H9 (cell line): ENCODE data around the gene CCDC12. TPM values are rescaled to one million over a fixed set of nuclear protein-coding genes. Genes with fewer than 3 reads are reported as not detected.

Source experiments
- DNase-seq: peaks from one replicate; pipeline ENCODE4 v3.0.0-alpha.2; 2017
- H2AFZ ChIP-seq: one replicate; pipeline ENCODE4 v1.6.1; 2013; ENCODE audit warnings: mild to moderate bottlenecking, low read length, control low read depth, moderate library complexity
- H2AK5ac ChIP-seq: 2 replicates; pipeline ENCODE4 v1.6.1; 2013; ENCODE audit warnings: low read length, control low read depth, mixed read lengths; ENCODE audit not compliant: insufficient read length
- H2BK120ac ChIP-seq: one replicate; pipeline ENCODE4 v1.6.1; 2013; ENCODE audit warnings: low read depth, mild to moderate bottlenecking, low read length, control low read depth, inconsistent platforms; ENCODE audit not compliant: poor library complexity, severe bottlenecking
- H2BK12ac ChIP-seq: 2 replicates; pipeline ENCODE4 v1.6.1; 2013; ENCODE audit warnings: low read length, control low read depth, mixed read lengths, low read depth; ENCODE audit not compliant: insufficient read length
- H2BK15ac ChIP-seq: 2 replicates; pipeline ENCODE4 v1.6.1; 2013; ENCODE audit warnings: low read depth, low read length, control low read depth
- H2BK20ac ChIP-seq: one replicate; pipeline ENCODE4 v1.6.1; 2013; ENCODE audit warnings: low read depth, mild to moderate bottlenecking, low read length, control low read depth, inconsistent platforms; ENCODE audit not compliant: poor library complexity, severe bottlenecking
- H2BK5ac ChIP-seq: 2 replicates; pipeline ENCODE4 v1.6.1; 2013; ENCODE audit warnings: low read length, control low read depth, mixed read lengths; ENCODE audit not compliant: insufficient read length
- H3K14ac ChIP-seq: 2 replicates; pipeline ENCODE4 v1.6.1; 2013; ENCODE audit warnings: low read length, control low read depth; ENCODE audit not compliant: insufficient read depth
- H3K18ac ChIP-seq: 2 replicates; pipeline ENCODE4 v1.6.1; 2013; ENCODE audit warnings: low read depth, mild to moderate bottlenecking, mixed read lengths, low read length, control low read depth; ENCODE audit not compliant: insufficient read length
- H3K23ac ChIP-seq: 2 replicates; pipeline ENCODE4 v1.6.1; 2013; ENCODE audit warnings: low read length, control low read depth, mixed read lengths, low read depth; ENCODE audit not compliant: insufficient read length
- H3K23me2 ChIP-seq: 2 replicates; pipeline ENCODE4 v1.6.1; 2013; ENCODE audit warnings: low read depth, mild to moderate bottlenecking, mixed read lengths, low read length, control low read depth; ENCODE audit not compliant: insufficient read length, poor library complexity, severe bottlenecking
- H3K27ac ChIP-seq: 2 replicates; pipeline ENCODE4 v1.5.1; 2013; ENCODE audit warnings: low read length, control low read depth, mixed read lengths, low read depth; ENCODE audit not compliant: insufficient read length
- H3K27me3 ChIP-seq: 2 replicates; pipeline ENCODE4 v1.6.1; 2013; ENCODE audit warnings: low read length, control low read depth, inconsistent platforms; ENCODE audit not compliant: insufficient read depth
- H3K4ac ChIP-seq: 2 replicates; pipeline ENCODE4 v1.6.1; 2013; ENCODE audit warnings: low read depth, mild to moderate bottlenecking, control low read depth, inconsistent platforms, low read length, moderate library complexity
- H3K4me1 ChIP-seq: 2 replicates; pipeline ENCODE4 v1.6.1; 2013; ENCODE audit warnings: low read length, control low read depth, inconsistent platforms; ENCODE audit not compliant: insufficient read depth
- H3K4me2 ChIP-seq: 2 replicates; pipeline ENCODE4 v1.6.1; 2013; ENCODE audit warnings: low read length, control low read depth, mixed read lengths; ENCODE audit not compliant: insufficient read length, insufficient read depth
- H3K56ac ChIP-seq: 2 replicates; pipeline ENCODE4 v1.6.1; 2013; ENCODE audit warnings: low read depth, mild to moderate bottlenecking, mixed read lengths, low read length, control low read depth; ENCODE audit not compliant: insufficient read length
- H3K79me1 ChIP-seq: 2 replicates; pipeline ENCODE4 v1.6.1; 2013; ENCODE audit warnings: low read depth, mild to moderate bottlenecking, moderate library complexity, low read length, control low read depth, inconsistent platforms; ENCODE audit not compliant: insufficient read depth, poor library complexity, severe bottlenecking
- H3K79me2 ChIP-seq: 2 replicates; pipeline ENCODE4 v1.6.1; 2013; ENCODE audit warnings: low read length, control low read depth, inconsistent platforms; ENCODE audit not compliant: insufficient read depth
- H3K9ac ChIP-seq: 2 replicates; pipeline ENCODE4 v1.6.1; 2013; ENCODE audit warnings: low read length, control low read depth, mixed read lengths; ENCODE audit not compliant: insufficient read length; ENCODE audit errors: extremely low read depth
- H3K9me3 ChIP-seq: one replicate; pipeline ENCODE4 v1.6.1; 2013; ENCODE audit warnings: low read depth, low read length, inconsistent platforms; ENCODE audit not compliant: control insufficient read depth
- H3T11ph ChIP-seq: one replicate; pipeline ENCODE4 v1.6.1; 2013; ENCODE audit warnings: mild to moderate bottlenecking, low read length, control low read depth, inconsistent platforms
- H4K20me1 ChIP-seq: one replicate; pipeline ENCODE4 v1.6.1; 2013; ENCODE audit not compliant: control insufficient read depth, insufficient read length, insufficient read depth
- H4K5ac ChIP-seq: 2 replicates; pipeline ENCODE4 v1.6.1; 2013; ENCODE audit warnings: low read depth, mild to moderate bottlenecking, mixed read lengths, low read length, control low read depth; ENCODE audit not compliant: insufficient read length
- H4K8ac ChIP-seq: replicated peaks from 2 replicates; pipeline ENCODE4 v1.6.1; 2013; ENCODE audit warnings: low read length, control low read depth, mixed read lengths, low read depth; ENCODE audit not compliant: insufficient read length
- H4K91ac ChIP-seq: 2 replicates; pipeline ENCODE4 v1.6.1; 2013; ENCODE audit warnings: low read depth, mild to moderate bottlenecking, moderate library complexity, mixed read lengths, low read length, control low read depth; ENCODE audit not compliant: insufficient read length
- H3K27ac Mint-ChIP-seq, 3 experiments: 2 replicates in 2 of 3; 3 replicates in 1 of 3; pipeline ENCODE4 v1.8.0; 2020 to 2021; ENCODE audit warnings: mixed read lengths in 3 of 3, mild to moderate bottlenecking in 1 of 3, moderate library complexity in 1 of 3
- H3K27me3 Mint-ChIP-seq: 2 replicates; pipeline ENCODE4 v1.8.0; 2021; ENCODE audit warnings: low read depth, mild to moderate bottlenecking, moderate library complexity, mixed read lengths
- H3K36me3 Mint-ChIP-seq, 3 experiments: 2 replicates in 2 of 3; 3 replicates in 1 of 3; pipeline ENCODE4 v1.8.0; 2020 to 2021; ENCODE audit warnings: low read depth in 3 of 3, mixed read lengths in 3 of 3; ENCODE audit not compliant: insufficient read depth in 1 of 3
- H3K4me1 Mint-ChIP-seq, 2 experiments: 2 replicates each; pipeline ENCODE4 v1.8.0; 2020; ENCODE audit warnings: mixed read lengths in 2 of 2
- H3K4me3 Mint-ChIP-seq, 2 experiments: 2 replicates in 1 of 2; 3 replicates in 1 of 2; pipeline ENCODE4 v1.8.0; 2020 to 2021; ENCODE audit warnings: mild to moderate bottlenecking in 2 of 2, mixed read lengths in 2 of 2, moderate library complexity in 1 of 2
- H3K9me3 Mint-ChIP-seq, 2 experiments: 2 replicates in 1 of 2; 3 replicates in 1 of 2; pipeline ENCODE4 v1.8.0; 2020; ENCODE audit warnings: mild to moderate bottlenecking in 2 of 2, mixed read lengths in 2 of 2, moderate library complexity in 1 of 2
- CTCF ChIP-seq: fragments of 200-600 bp; sonication (generic); conservative IDR thresholded peaks from 3 replicates; pipeline ENCODE4 v1.8.0; 2021; ENCODE audit warnings: antibody characterized with exemption, mild to moderate bottlenecking
- WGBS: extraction: QIAGEN DNeasy Blood & Tissue Kit; methylation state at CpG from one replicate; pipeline ENCODE4 v1.1.7; 2013; ENCODE audit warnings: missing lambda C conversion rate, low lambda C conversion rate, mixed read lengths; ENCODE audit not compliant: insufficient read length; ENCODE audit errors: extremely low coverage; 5-methylcytosine and 5-hydroxymethylcytosine counted together
- total RNA-seq: library from RNA; stranded (reverse); gene quantifications from 2 replicates; pipeline ENCODE4 v1.2.1, GENCODE V29; 2021

CCDC12 gene
- total RNA-seq, 1 experiment from 2014 or later: 54.0 TPM

GRCh38 chr3:46955801-46956259 is 20.7 kb downstream of the CCDC12 start:
- no peak overlapping the region for H3K56ac ChIP-seq
- no peaks in the 10 kb centered on the region; a peak in 1 of 5 replicates for H3K9me3 Mint-ChIP-seq
- H3K4me1 Mint-ChIP-seq: peaks cover 44 to 62% of the 10 kb centered on the region in 2 experiments
- H2BK120ac ChIP-seq: no peak overlapping the region
- H4K20me1 ChIP-seq: no peaks in the 10 kb centered on the region
- no peak overlapping the region for H3K9ac ChIP-seq
- H2BK15ac ChIP-seq: no peak overlapping the region
- H3K27me3 Mint-ChIP-seq: no peaks in the 10 kb centered on the region
- H3K27me3 ChIP-seq: no peaks in the 10 kb centered on the region
- H4K5ac ChIP-seq: no peak overlapping the region
- peaks cover 16% of the 10 kb centered on the region for H3K79me1 ChIP-seq
- H3K79me2 ChIP-seq: peaks cover 42% of the 10 kb centered on the region; the same call in 1 of the 2 replicates
- no peak overlapping the region for H3K23ac ChIP-seq
- H4K8ac ChIP-seq: no peak overlapping the region
- H2AK5ac ChIP-seq: no peak overlapping the region
- H3K18ac ChIP-seq: no peak overlapping the region
- no peak overlapping the region for H2BK5ac ChIP-seq
- no peak overlapping the region for H2AFZ ChIP-seq
- H3K4me3 Mint-ChIP-seq: no peak overlapping the region
- H3K4me1 ChIP-seq: peaks cover 10% of the 10 kb centered on the region; the same call in 1 of the 2 replicates
- no peaks in the 10 kb centered on the region for H3K23me2 ChIP-seq
- H2BK20ac ChIP-seq: no peak overlapping the region
- peak overlapping the region in 1 of 3 experiments; percentile 66; a peak in 3 of 7 replicates for H3K27ac Mint-ChIP-seq
- no peak overlapping the region for H2BK12ac ChIP-seq
- no peak overlapping the region for H4K91ac ChIP-seq
- no peak overlapping the region for H3K14ac ChIP-seq
- no peaks in the 10 kb centered on the region for H3K9me3 ChIP-seq
- H3K27ac ChIP-seq: no peak overlapping the region
- H3K36me3 Mint-ChIP-seq: peaks cover 0 to 2% (median 0%) of the 10 kb centered on the region in 3 experiments; a peak in 2 of 7 replicates
- H3K4ac ChIP-seq: no peak overlapping the region
- no peak for DNase-seq
- WGBS: no CpG with 5 or more reads among the region's 3 CpGs
- no peak for TF ChIP-seq CTCF
- H3T11ph ChIP-seq: no peak overlapping the region
- no peak overlapping the region for H3K4me2 ChIP-seq
